ENCODE measurements around the gene IST1. TPM values are rescaled to one million over a fixed set of nuclear protein-coding genes. Genes with fewer than 3 reads are reported as not detected.

Gene IST1
- polyA plus RNA-seq, 3 donors from 2014 or later: 98.3 to 171 (median 141) TPM

DNA sequence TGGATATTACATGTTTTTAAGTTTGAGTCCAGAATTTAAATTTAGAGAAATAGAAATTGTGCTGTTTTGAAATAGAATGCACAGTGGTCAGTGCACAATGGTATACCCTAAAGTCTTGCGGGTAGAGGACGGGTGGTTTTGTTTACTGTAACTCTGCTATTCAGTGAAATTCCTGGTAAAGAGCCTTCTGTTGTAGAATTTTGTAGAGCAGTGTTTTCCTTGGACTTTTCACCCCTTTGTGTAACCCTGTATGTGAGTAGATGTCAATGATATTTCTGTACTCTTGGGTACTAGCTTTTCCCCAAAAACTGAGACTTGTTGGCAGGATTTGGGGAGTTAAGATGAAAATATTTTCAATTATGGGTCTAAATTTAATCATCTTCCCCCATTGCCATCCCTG is 19.5 kb downstream of the IST1 start:
- H3K4me3 Mint-ChIP-seq: peak overlapping the region; percentile 31 to 59 (median 54)
- peak overlapping the region; percentile 12 to 79 (median 73) for H3K27ac Mint-ChIP-seq
- H3K9me3 Mint-ChIP-seq: no peaks in the 10 kb centered on the region
- peaks cover 72 to 89% of the 10 kb centered on the region in 2 donors for H3K4me1 Mint-ChIP-seq
- no peak for DNase-seq
- peaks cover 13 to 34% (median 22%) of the 10 kb centered on the region in 3 donors for H3K36me3 Mint-ChIP-seq
- H3K27me3 Mint-ChIP-seq (ENCODE audit: low read depth in 3 of 3): peaks cover 0 to 6% (median 0%) of the 10 kb centered on the region in 3 donors

DNA sequence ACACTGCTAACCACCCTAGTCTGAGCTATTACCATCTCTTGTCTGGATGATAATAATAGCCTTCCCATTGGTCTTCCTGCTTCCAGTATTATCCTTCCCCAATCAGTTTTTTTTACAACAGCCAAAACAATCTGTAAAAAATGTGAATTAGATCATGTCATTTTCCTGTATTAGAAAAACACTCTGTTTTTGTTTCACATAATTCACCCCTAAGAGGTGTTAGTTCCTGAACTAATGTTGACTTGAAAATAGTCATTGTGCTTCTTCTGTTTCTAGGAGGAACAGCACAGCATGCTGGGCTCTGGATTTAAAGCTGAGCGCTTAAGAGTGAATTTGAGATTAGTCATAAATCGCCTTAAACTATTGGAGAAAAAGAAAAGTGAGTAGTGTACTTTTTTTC is 20.0 kb downstream of the IST1 start:
- H3K27me3 Mint-ChIP-seq (ENCODE audit: low read depth in 3 of 3): peaks cover 0 to 6% (median 0%) of the 10 kb centered on the region in 3 donors
- peak overlapping the region; percentile 13 to 79 (median 78) for H3K27ac Mint-ChIP-seq
- no peaks in the 10 kb centered on the region for H3K9me3 Mint-ChIP-seq
- peaks cover 19 to 40% (median 28%) of the 10 kb centered on the region in 3 donors for H3K36me3 Mint-ChIP-seq
- peaks cover 68 to 89% of the 10 kb centered on the region in 2 donors for H3K4me1 Mint-ChIP-seq
- no peak for DNase-seq
- peak overlapping the region; percentile 31 to 54 (median 44) for H3K4me3 Mint-ChIP-seq

DNA sequence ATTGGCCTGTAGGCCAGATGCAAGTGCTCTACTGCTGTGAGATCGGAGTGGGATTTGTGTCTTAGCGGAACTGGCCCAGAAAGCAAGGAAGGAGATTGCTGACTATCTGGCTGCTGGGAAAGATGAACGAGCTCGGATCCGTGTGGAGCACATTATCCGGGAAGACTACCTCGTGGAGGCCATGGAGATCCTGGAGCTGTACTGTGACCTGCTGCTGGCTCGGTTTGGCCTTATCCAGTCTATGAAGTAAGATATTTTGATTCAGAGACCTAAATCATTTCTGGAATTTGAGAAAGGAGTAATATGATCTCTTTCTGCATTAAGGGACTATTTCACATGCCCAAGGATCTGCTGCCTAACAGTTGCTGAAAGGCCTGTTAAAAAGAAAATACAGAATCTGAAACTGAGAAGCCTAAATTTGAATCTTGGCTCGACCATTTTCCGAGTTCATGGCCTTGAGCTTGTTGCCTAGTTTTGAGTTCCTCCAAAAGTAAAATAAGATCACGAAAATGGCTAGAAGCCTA is 21.1 kb downstream of the IST1 start:
- H3K4me1 Mint-ChIP-seq: peaks cover 60 to 83% of the 10 kb centered on the region in 2 donors
- H3K4me3 Mint-ChIP-seq: peak overlapping the region in 1 of 5 donors; percentile 13
- H3K27ac Mint-ChIP-seq: peak overlapping the region; percentile 5 to 79 (median 36)
- no peaks in the 10 kb centered on the region for H3K9me3 Mint-ChIP-seq
- no peak for DNase-seq
- peaks cover 27 to 51% (median 36%) of the 10 kb centered on the region in 3 donors for H3K36me3 Mint-ChIP-seq
- H3K27me3 Mint-ChIP-seq (ENCODE audit: low read depth in 3 of 3): peaks cover 0 to 9% (median 0%) of the 10 kb centered on the region in 3 donors

DNA sequence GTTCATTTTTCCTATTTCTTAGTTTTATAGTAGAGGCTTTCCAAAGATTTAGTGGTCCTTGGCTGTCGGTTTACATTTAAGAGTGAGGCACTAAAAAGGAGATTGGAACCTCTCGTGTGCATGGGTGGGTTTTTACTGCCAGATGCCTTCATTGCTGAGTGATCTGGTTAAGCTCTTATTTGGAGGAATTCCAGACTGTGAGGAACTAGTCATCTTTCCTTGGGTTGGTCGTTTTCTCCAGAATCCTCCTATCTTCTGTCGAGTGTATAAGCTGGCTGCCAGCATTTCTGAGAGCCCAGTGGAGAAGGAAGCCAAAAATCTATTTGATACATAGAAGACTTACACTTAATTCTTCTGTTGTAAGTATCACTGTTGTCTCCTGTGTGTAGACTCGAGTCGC is 22.6 kb downstream of the IST1 start:
- Mint-ChIP-seq H3K9me3 (no peaks in the 10 kb centered on the region), H3K4me1 (peaks cover 50 to 68% of the 10 kb centered on the region in 2 donors), H3K36me3 (peaks cover 27 to 62% (median 42%) of the 10 kb centered on the region in 3 donors), H3K27me3 (ENCODE audit: low read depth in 3 of 3) (peaks cover 0 to 5% (median 0%) of the 10 kb centered on the region in 3 donors), H3K4me3 (no peak overlapping the region), H3K27ac (peak overlapping the region in 2 of 6 donors; percentile 1 to 29)
- DNase-seq: no peak

DNA sequence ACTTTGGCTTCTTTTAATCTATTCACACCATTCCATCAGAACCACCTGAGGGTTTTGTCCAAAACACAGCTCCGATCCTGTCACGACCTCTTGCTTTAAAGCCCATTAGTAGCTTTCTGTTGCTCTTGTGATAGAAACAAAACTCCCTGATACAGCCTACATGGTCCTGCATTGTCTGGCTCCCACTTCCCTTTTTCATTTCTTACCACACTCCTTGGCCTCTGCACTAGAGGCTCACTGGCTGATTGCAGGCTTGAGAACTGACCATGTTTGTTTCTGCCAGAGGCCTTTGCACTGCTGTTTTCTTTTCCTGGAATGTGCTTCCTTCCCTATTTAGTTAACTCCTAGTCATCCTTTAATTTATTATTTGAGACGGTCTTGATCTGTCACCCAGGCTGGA is 23.7 kb downstream of the IST1 start:
- DNase-seq: no peak
- Mint-ChIP-seq H3K4me3 (no peak overlapping the region), H3K4me1 (peaks cover 42 to 62% of the 10 kb centered on the region in 2 donors), H3K9me3 (no peaks in the 10 kb centered on the region), H3K27me3 (ENCODE audit: low read depth in 3 of 3) (peaks cover 0 to 5% (median 0%) of the 10 kb centered on the region in 3 donors), H3K27ac (peak overlapping the region in 1 of 6 donors; percentile 53), H3K36me3 (peaks cover 31 to 66% (median 50%) of the 10 kb centered on the region in 3 donors)

DNA sequence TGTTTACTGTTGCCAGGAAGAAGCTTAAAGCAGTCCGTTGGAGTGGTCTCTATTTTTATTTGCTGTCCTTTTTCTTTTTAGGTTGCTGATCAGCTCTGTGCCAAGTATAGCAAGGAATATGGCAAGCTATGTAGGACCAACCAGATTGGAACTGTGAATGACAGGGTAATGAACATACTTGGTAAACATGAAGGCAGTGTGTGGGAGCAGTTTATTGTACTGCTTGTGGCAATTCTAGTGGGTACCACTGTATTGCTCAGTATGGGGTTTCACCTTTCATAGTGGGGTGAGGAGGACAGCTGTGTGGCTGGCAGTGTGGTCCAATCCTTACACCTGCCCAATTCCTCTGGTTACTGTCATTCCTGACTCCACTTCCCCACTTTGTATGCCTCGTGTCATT is 25.3 kb downstream of the IST1 start:
- H3K4me3 Mint-ChIP-seq: no peak overlapping the region
- H3K9me3 Mint-ChIP-seq: no peaks in the 10 kb centered on the region
- H3K36me3 Mint-ChIP-seq: peaks cover 31 to 68% (median 52%) of the 10 kb centered on the region in 3 donors
- peaks cover 27 to 45% of the 10 kb centered on the region in 2 donors for H3K4me1 Mint-ChIP-seq
- peak overlapping the region in 2 of 6 donors; percentile 20 for H3K27ac Mint-ChIP-seq
- DNase-seq: no peak
- peaks cover 0 to 5% (median 2%) of the 10 kb centered on the region in 3 donors for H3K27me3 Mint-ChIP-seq (ENCODE audit: low read depth in 3 of 3)

DNA sequence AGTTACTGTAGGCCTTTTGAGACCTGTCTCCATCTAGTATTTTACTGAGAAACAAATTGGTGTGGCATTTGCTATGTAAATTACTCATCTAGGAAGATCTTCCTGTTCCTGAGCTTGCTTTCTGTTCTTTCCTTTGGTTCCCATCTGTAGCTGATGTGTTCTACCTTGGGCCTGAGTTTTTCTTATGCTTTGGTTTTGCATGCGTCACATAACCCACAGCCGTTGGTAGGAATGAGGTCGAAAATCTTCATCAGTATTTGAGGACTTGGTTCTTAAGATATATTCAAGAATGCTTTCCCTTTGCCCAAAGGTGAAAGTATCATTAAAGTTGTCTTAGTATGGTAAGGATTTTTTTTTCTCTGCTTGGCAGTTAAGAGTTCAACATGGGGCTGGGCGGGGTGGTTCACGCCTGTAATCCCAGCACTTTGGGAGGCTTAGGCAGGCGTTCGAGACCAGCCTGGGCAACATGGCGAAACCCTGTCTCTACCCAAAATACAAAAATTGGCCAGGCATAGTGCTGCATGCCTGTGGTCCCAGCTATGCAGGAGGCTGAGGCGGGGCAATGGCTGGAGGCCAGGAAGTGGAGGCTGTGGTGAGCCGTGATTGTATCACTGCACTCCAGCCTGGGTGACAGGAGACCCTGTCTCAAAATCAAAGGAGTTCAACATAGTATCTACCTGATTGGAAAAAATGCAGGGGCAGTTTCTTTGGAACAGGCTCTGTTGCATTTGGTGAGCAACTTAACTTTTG is 28.8 kb downstream of the IST1 start:
- peak overlapping the region in 2 of 6 donors; percentile 40 to 47 for H3K27ac Mint-ChIP-seq
- H3K27me3 Mint-ChIP-seq (ENCODE audit: low read depth in 3 of 3): peaks cover 0 to 5% (median 2%) of the 10 kb centered on the region in 3 donors
- peaks cover 6 to 20% of the 10 kb centered on the region in 2 donors for H3K4me1 Mint-ChIP-seq
- no peak for DNase-seq
- H3K4me3 Mint-ChIP-seq: no peak overlapping the region
- H3K36me3 Mint-ChIP-seq: peaks cover 29 to 60% (median 50%) of the 10 kb centered on the region in 3 donors
- no peaks in the 10 kb centered on the region for H3K9me3 Mint-ChIP-seq

DNA sequence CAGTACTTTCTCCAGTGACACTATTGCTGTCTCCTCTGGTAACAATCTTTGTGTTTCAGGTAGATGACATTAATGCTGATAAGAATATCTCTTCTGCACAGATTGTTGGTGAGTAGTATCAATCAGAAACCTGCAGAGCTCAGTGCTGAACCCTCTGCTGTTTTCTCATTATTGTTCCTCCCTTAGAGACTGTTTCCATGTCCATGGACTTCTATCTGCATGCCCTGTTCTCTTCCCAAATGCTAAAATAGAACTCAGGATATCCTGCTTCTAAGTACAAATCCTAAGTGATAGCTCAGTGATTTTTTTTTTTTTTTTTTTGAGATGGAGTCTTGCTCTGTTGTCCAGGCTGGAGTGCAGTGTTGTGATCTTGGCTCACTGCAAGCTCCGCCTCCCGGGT is 29.4 kb downstream of the IST1 start:
- H3K4me3 Mint-ChIP-seq: no peak overlapping the region
- no peak for DNase-seq
- H3K4me1 Mint-ChIP-seq: peaks cover 6 to 17% of the 10 kb centered on the region in 2 donors
- H3K9me3 Mint-ChIP-seq: no peaks in the 10 kb centered on the region
- no peak overlapping the region for H3K27ac Mint-ChIP-seq
- H3K36me3 Mint-ChIP-seq: peaks cover 25 to 55% (median 46%) of the 10 kb centered on the region in 3 donors
- peaks cover 0 to 5% (median 2%) of the 10 kb centered on the region in 3 donors for H3K27me3 Mint-ChIP-seq (ENCODE audit: low read depth in 3 of 3)

DNA sequence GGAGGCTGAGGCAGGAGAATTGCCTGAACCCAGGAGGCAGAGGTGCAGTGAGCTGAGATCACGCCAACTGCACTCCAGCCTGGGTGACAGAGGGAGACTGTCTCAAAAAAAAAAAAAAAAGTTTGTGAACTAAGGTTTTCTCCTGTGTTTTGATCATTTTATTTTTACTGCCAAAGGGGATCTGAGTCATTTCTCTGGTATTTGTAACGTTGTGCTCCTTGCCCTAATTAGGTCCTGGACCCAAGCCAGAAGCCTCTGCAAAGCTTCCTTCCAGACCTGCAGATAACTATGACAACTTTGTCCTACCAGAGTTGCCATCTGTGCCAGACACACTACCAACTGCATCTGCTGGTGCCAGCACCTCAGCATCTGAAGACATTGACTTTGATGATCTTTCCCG is 32.1 kb downstream of the IST1 start:
- Mint-ChIP-seq H3K9me3 (no peaks in the 10 kb centered on the region), H3K4me3 (no peak overlapping the region), H3K4me1 (peaks cover 7 to 22% of the 10 kb centered on the region in 2 donors), H3K36me3 (peaks cover 10 to 36% (median 34%) of the 10 kb centered on the region in 3 donors), H3K27me3 (ENCODE audit: low read depth in 3 of 3) (peaks cover 0 to 2% (median 2%) of the 10 kb centered on the region in 3 donors), H3K27ac (peak overlapping the region in 1 of 6 donors; percentile 81)
- DNase-seq: no peak

DNA sequence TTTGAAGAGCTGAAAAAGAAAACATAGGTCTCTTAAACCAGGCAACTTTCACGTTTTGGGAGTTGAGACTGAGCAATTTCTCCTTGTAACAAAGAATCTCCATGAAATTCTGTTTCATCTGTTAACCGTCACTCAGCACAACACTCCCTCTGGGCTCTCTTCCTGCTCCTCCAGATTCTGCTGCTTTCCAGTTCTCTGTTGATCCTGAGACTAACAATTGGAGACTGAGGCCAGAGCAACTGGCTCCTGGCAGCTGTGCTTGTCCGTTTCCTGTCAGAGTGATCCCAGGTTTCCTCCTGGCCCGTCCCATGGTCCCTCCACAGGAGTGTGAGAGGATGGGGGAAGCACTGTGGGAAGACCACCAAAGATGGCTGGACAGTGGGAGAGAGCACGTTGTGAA is 32.5 kb downstream of the IST1 start:
- no peak for DNase-seq
- peaks cover 7 to 22% of the 10 kb centered on the region in 2 donors for H3K4me1 Mint-ChIP-seq
- H3K4me3 Mint-ChIP-seq: no peak overlapping the region
- H3K9me3 Mint-ChIP-seq: no peaks in the 10 kb centered on the region
- no peak overlapping the region for H3K27ac Mint-ChIP-seq
- peaks cover 0 to 2% (median 2%) of the 10 kb centered on the region in 3 donors for H3K27me3 Mint-ChIP-seq (ENCODE audit: low read depth in 3 of 3)
- peaks cover 10 to 32% (median 30%) of the 10 kb centered on the region in 3 donors for H3K36me3 Mint-ChIP-seq

DNA sequence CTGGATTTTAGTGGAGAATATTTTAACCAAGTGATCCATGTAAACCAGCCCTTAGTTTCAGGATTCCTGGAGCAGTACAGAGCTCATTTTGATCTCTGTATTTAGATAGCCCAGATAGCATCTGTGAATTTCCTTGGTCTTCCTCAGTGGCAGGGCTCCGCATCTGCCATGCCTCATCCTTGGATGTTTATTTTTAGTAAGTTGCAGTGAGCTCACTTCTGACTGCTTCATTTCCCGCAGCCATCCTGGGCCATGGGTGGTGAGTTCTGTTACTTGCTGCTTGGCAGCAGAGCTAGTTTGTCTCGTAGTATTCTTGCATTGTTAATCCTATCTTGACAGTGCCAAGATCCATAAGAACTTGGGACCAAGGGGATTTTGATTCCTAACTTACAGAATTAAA is 33.7 kb downstream of the IST1 start:
- H3K4me3 Mint-ChIP-seq: no peak overlapping the region
- DNase-seq: no peak
- peaks cover 0 to 2% (median 2%) of the 10 kb centered on the region in 3 donors for H3K27me3 Mint-ChIP-seq (ENCODE audit: low read depth in 3 of 3)
- H3K9me3 Mint-ChIP-seq: no peaks in the 10 kb centered on the region
- H3K27ac Mint-ChIP-seq: peak overlapping the region in 2 of 6 donors; percentile 9 to 13
- H3K4me1 Mint-ChIP-seq: peaks cover 5 to 22% of the 10 kb centered on the region in 2 donors
- H3K36me3 Mint-ChIP-seq: peaks cover 6 to 28% (median 22%) of the 10 kb centered on the region in 3 donors

DNA sequence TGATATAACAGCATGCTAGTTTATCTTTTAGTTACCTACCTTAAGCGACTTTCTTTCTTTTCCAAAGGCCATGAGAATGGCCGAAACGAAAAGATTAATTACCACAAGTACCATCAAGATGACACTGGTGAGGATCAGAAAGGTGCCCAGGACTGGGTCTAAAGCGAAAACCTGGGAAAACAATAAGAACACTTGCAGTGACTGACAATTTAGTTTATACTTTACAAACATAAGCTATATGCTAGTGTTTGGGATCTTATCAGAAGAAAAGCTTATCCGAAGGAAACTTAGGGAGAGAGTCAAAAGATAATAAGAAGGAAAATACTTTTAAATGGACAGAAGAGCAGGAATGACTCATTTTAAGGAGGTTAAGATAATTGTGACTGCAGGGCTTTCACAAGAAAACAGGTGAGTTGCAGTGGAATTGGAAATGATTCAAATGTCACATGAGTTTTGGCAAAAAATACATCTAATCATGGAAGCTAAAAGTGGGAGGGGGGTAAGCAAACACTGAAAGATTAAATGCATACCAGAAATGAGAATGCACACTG is 34.8 kb downstream of the IST1 start:
- no peak for DNase-seq
- H3K27ac Mint-ChIP-seq: peak overlapping the region in 4 of 6 donors; percentile 1 to 51 (median 21)
- peaks cover 6 to 27% (median 22%) of the 10 kb centered on the region in 3 donors for H3K36me3 Mint-ChIP-seq
- H3K4me3 Mint-ChIP-seq: no peak overlapping the region
- peaks cover 5 to 22% of the 10 kb centered on the region in 2 donors for H3K4me1 Mint-ChIP-seq
- H3K27me3 Mint-ChIP-seq (ENCODE audit: low read depth in 3 of 3): peaks cover 0 to 2% (median under 1%) of the 10 kb centered on the region in 3 donors
- H3K9me3 Mint-ChIP-seq: no peaks in the 10 kb centered on the region

DNA sequence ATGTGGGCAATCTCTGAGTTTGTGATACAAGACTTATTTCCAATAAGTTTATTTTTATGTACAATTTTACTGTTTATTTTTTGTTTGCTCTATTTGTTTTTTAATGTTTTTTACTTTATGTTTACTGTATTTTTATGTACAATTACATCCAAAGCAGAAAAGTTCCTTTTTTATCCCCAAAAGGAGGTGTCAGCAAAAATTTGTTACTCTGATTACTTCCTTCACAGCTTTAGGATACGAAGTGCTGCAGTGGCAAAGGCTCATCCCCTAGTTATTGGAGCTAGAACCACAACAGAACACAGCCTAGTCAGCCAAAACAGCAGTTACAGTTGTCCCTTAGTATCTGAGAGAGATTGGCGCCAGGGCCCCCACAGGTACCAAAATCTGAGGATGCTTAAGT is 35.7 kb downstream of the IST1 start:
- H3K4me3 Mint-ChIP-seq: no peak overlapping the region
- H3K36me3 Mint-ChIP-seq: peaks cover 6 to 25% (median 18%) of the 10 kb centered on the region in 3 donors
- DNase-seq: no peak
- H3K27me3 Mint-ChIP-seq (ENCODE audit: low read depth in 3 of 3): peaks cover 0 to 2% (median 2%) of the 10 kb centered on the region in 3 donors
- peaks cover 5 to 22% of the 10 kb centered on the region in 2 donors for H3K4me1 Mint-ChIP-seq
- H3K9me3 Mint-ChIP-seq: no peaks in the 10 kb centered on the region
- no peak overlapping the region for H3K27ac Mint-ChIP-seq

DNA sequence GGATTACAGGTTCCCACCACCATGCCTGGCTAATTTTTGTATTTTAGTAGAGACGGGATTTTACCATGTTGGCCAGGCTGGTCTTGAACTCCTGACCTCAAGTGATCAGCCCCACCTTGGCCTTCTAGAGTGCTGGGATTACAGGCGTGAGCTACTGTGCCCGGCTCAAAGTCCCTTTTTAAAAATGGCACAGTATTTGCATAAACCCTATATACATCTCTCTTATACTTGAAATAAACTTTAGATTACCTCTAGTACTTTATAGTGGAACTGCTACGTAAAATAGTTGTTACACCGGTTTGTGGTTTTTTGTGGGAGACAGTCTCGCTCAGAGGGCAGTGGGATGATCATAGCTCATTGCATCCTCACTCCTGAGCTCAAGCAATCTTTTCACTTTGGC is 36.3 kb downstream of the IST1 start:
- Mint-ChIP-seq H3K4me1 (peaks cover 5 to 22% of the 10 kb centered on the region in 2 donors), H3K9me3 (no peaks in the 10 kb centered on the region), H3K36me3 (peaks cover 6 to 22% (median 16%) of the 10 kb centered on the region in 3 donors), H3K27me3 (ENCODE audit: low read depth in 3 of 3) (peaks cover 0 to 2% (median 2%) of the 10 kb centered on the region in 3 donors), H3K4me3 (no peak overlapping the region), H3K27ac (peak overlapping the region in 2 of 6 donors; percentile 11 to 13)
- no peak for DNase-seq
